DOHH2 (cell line): Measurements from ENCODE around the gene HELZ.

Experiments used
- H3F3A ChIP-seq: fragments of 200-600 bp; sonication (generic), shearing (Covaris generic); 2 replicates; pipeline ENCODE4 v1.6.0; 2016; ENCODE audit warnings: antibody characterized with exemption, mild to moderate bottlenecking; ENCODE audit not compliant: control insufficient read depth, insufficient read depth
- H3K27ac ChIP-seq: fragments of 200-600 bp; sonication (generic); 2 replicates; pipeline ENCODE4 v1.5.1; 2014; ENCODE audit warnings: low read depth, mild to moderate bottlenecking, low read length, moderate library complexity
- H3K27me3 ChIP-seq: fragments of 200-600 bp; sonication (generic); 2 replicates; pipeline ENCODE4 v1.6.1; 2014; ENCODE audit warnings: mild to moderate bottlenecking, low read length, mixed read lengths; ENCODE audit not compliant: control insufficient read depth
- H3K36me3 ChIP-seq: fragments of 200-600 bp; sonication (generic); 2 replicates; pipeline ENCODE4 v1.6.1; 2014; ENCODE audit warnings: mild to moderate bottlenecking, low read length, moderate library complexity, mixed read lengths; ENCODE audit not compliant: control insufficient read depth
- H3K4me1 ChIP-seq: fragments of 200-600 bp; sonication (generic); 2 replicates; pipeline ENCODE4 v1.6.1; 2014; ENCODE audit warnings: mild to moderate bottlenecking, low read length, mixed read lengths; ENCODE audit not compliant: control insufficient read depth
- H3K4me2 ChIP-seq: fragments of 200-600 bp; sonication (generic); 2 replicates; pipeline ENCODE4 v1.6.0; 2014; ENCODE audit warnings: mild to moderate bottlenecking, low read length, moderate library complexity
- H3K4me3 ChIP-seq: fragments of 200-600 bp; sonication (generic); 2 replicates; pipeline ENCODE4 v1.5.1; 2014; ENCODE audit warnings: mild to moderate bottlenecking, low read length, mixed read lengths
- H3K79me2 ChIP-seq: fragments of 200-600 bp; sonication (generic); 2 replicates; pipeline ENCODE4 v1.6.1; 2014; ENCODE audit warnings: mild to moderate bottlenecking, low read length, mixed read lengths; ENCODE audit not compliant: control insufficient read depth
- H3K9me2 ChIP-seq: fragments of 200-600 bp; sonication (generic); replicated peaks from 2 replicates; pipeline ENCODE4 v1.6.1; 2014; ENCODE audit warnings: mild to moderate bottlenecking, low read length, mixed read lengths; ENCODE audit not compliant: control insufficient read depth
- H3K9me3 ChIP-seq: fragments of 200-600 bp; sonication (generic); 2 replicates; pipeline ENCODE4 v1.6.1; 2014; ENCODE audit warnings: antibody characterized with exemption, low read length, mixed read lengths; ENCODE audit not compliant: control insufficient read depth, insufficient read depth
- H4K20me1 ChIP-seq: fragments of 200-600 bp; sonication (generic); 2 replicates; pipeline ENCODE4 v1.6.0; 2014; ENCODE audit warnings: low read depth, mild to moderate bottlenecking, antibody characterized with exemption, low read length, moderate library complexity; ENCODE audit not compliant: control insufficient read depth, insufficient read depth
- CTCF ChIP-seq: fragments of 200-600 bp; sonication (generic); IDR thresholded peaks from one replicate; pipeline ENCODE4 v1.5.1; 2014; ENCODE audit warnings: antibody characterized with exemption, mild to moderate bottlenecking, low read depth, low read length; ENCODE audit not compliant: poor library complexity, severe bottlenecking
- EZH2phosphoT487 ChIP-seq: fragments of 200-600 bp; sonication (generic); IDR thresholded peaks from 2 replicates; pipeline ENCODE4 v1.6.1; 2017; ENCODE audit warnings: borderline replicate concordance, mild to moderate bottlenecking, antibody characterized with exemption, low read length, moderate library complexity, mixed read lengths

HELZ gene

GRCh38 chr17:67024736-67025135 lies 220.3 kb downstream of the HELZ start:
- H3K9me3 ChIP-seq = no peaks in the 10 kb centered on the region
- no peaks in the 10 kb centered on the region for H3K79me2 ChIP-seq
- no peak overlapping the region for H3K27ac ChIP-seq
- H4K20me1 ChIP-seq = no peaks in the 10 kb centered on the region
- H3K4me3 ChIP-seq = no peak overlapping the region
- TF ChIP-seq EZH2phosphoT487 = no peak
- TF ChIP-seq CTCF = no peak
- H3K9me2 ChIP-seq = no peaks in the 10 kb centered on the region
- no peaks in the 10 kb centered on the region for H3K27me3 ChIP-seq
- H3K4me2 ChIP-seq = no peak overlapping the region
- no peaks in the 10 kb centered on the region for H3F3A ChIP-seq
- no peaks in the 10 kb centered on the region for H3K4me1 ChIP-seq
- no peaks in the 10 kb centered on the region for H3K36me3 ChIP-seq

- no peak for TF ChIP-seq CTCF
- no peak for TF ChIP-seq EZH2phosphoT487
These were observed 222.6 kb downstream of the HELZ start for GRCh38 chr17:67022451-67022810.

GRCh38 chr17:67021743-67022450 lies 223.1 kb downstream of the HELZ start:
- H3K79me2 ChIP-seq = no peaks in the 10 kb centered on the region
- no peaks in the 10 kb centered on the region for H3K4me1 ChIP-seq
- no peak overlapping the region for H3K4me3 ChIP-seq
- no peak overlapping the region for H3K4me2 ChIP-seq
- no peaks in the 10 kb centered on the region for H3K27me3 ChIP-seq
- H3K36me3 ChIP-seq = no peaks in the 10 kb centered on the region
- TF ChIP-seq EZH2phosphoT487 = no peak
- TF ChIP-seq CTCF = no peak
- H3F3A ChIP-seq = no peaks in the 10 kb centered on the region
- no peaks in the 10 kb centered on the region for H3K9me3 ChIP-seq
- H4K20me1 ChIP-seq = no peaks in the 10 kb centered on the region
- H3K27ac ChIP-seq = no peak overlapping the region
- H3K9me2 ChIP-seq = no peaks in the 10 kb centered on the region

More at GRCh38 chr17:67022451-67022810, 222.6 kb downstream of the HELZ start:
- no peaks in the 10 kb centered on the region for H3K27me3 ChIP-seq
- H3K9me2 ChIP-seq = no peaks in the 10 kb centered on the region
- H3K9me3 ChIP-seq = no peaks in the 10 kb centered on the region
- H3K79me2 ChIP-seq = no peaks in the 10 kb centered on the region
- H3K27ac ChIP-seq = no peak overlapping the region
- H3K36me3 ChIP-seq = no peaks in the 10 kb centered on the region
- no peak overlapping the region for H3K4me3 ChIP-seq
- H3K4me2 ChIP-seq = no peak overlapping the region
- no peaks in the 10 kb centered on the region for H3F3A ChIP-seq
- no peaks in the 10 kb centered on the region for H4K20me1 ChIP-seq
- H3K4me1 ChIP-seq = no peaks in the 10 kb centered on the region
